ENCODE results near the gene FADS3. TPM values are rescaled to one million over a fixed set of nuclear protein-coding genes. Genes with fewer than 3 reads are reported as not detected.
"Not testable (repeated sequence)": the region's sequence is repeated elsewhere in the genome, so short reads cannot be mapped to it uniquely, and the experiment has no call there.

The FADS3 gene
- total RNA-seq, 1 donor from 2014 or later = 9.7 TPM

GRCh38 chr11:61885784-61886580 is 5.4 kb downstream of the FADS3 start:
- TF ChIP-seq, protein P1, sequence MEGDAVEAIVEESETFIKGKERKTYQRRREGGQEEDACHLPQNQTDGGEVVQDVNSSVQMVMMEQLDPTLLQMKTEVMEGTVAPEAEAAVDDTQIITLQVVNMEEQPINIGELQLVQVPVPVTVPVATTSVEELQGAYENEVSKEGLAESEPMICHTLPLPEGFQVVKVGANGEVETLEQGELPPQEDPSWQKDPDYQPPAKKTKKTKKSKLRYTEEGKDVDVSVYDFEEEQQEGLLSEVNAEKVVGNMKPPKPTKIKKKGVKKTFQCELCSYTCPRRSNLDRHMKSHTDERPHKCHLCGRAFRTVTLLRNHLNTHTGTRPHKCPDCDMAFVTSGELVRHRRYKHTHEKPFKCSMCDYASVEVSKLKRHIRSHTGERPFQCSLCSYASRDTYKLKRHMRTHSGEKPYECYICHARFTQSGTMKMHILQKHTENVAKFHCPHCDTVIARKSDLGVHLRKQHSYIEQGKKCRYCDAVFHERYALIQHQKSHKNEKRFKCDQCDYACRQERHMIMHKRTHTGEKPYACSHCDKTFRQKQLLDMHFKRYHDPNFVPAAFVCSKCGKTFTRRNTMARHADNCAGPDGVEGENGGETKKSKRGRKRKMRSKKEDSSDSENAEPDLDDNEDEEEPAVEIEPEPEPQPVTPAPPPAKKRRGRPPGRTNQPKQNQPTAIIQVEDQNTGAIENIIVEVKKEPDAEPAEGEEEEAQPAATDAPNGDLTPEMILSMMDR (IDR thresholded peaks at IDR 0.05; ENCODE audit: partially characterized antibody, unreplicated experiment) = no peak
- H3K4me1 Mint-ChIP-seq (ENCODE audit: low read depth, unreplicated experiment) = peaks cover 5% of the 10 kb centered on the region
- H3K9me3 Mint-ChIP-seq (ENCODE audit: unreplicated experiment) = peaks cover 2% of the 10 kb centered on the region
- no peak overlapping the region for H3K27ac Mint-ChIP-seq (ENCODE audit: unreplicated experiment)
- no peak for DNase-seq
- H3K36me3 Mint-ChIP-seq (ENCODE audit: unreplicated experiment) = no peaks in the 10 kb centered on the region
- H3K27me3 Mint-ChIP-seq (ENCODE audit: unreplicated experiment) = peaks cover 8% of the 10 kb centered on the region
- no peak overlapping the region for H3K4me3 Mint-ChIP-seq (ENCODE audit: unreplicated experiment)

- H3K9me3 Mint-ChIP-seq (ENCODE audit: unreplicated experiment) = peaks cover 2% of the 10 kb centered on the region
- no peaks in the 10 kb centered on the region for H3K36me3 Mint-ChIP-seq (ENCODE audit: unreplicated experiment)
- peaks cover 5% of the 10 kb centered on the region for H3K4me1 Mint-ChIP-seq (ENCODE audit: low read depth, unreplicated experiment)
- no peak overlapping the region for H3K27ac Mint-ChIP-seq (ENCODE audit: unreplicated experiment)
- TF ChIP-seq, protein P1 (IDR thresholded peaks at IDR 0.05; ENCODE audit: partially characterized antibody, unreplicated experiment) = no peak
- H3K4me3 Mint-ChIP-seq (ENCODE audit: unreplicated experiment) = no peak overlapping the region
- H3K27me3 Mint-ChIP-seq (ENCODE audit: unreplicated experiment) = peaks cover 8% of the 10 kb centered on the region
- DNase-seq = no peak
Observed at GRCh38 chr11:61885166-61885778, 6.1 kb downstream of the FADS3 start.

- Mint-ChIP-seq H3K4me3 (ENCODE audit: unreplicated experiment) (no peak overlapping the region), H3K27ac (ENCODE audit: unreplicated experiment) (no peak overlapping the region), H3K27me3 (ENCODE audit: unreplicated experiment) (peaks cover 6% of the 10 kb centered on the region), H3K9me3 (ENCODE audit: unreplicated experiment) (peaks cover 2% of the 10 kb centered on the region), H3K36me3 (ENCODE audit: unreplicated experiment) (no peaks in the 10 kb centered on the region), H3K4me1 (ENCODE audit: low read depth, unreplicated experiment) (peaks cover 7% of the 10 kb centered on the region)
- TF ChIP-seq, protein P1 (IDR thresholded peaks at IDR 0.05; ENCODE audit: partially characterized antibody, unreplicated experiment) = no peak
- no peak for DNase-seq
Observed at GRCh38 chr11:61883947-61884346, 7.4 kb downstream of the FADS3 start.

DNA sequence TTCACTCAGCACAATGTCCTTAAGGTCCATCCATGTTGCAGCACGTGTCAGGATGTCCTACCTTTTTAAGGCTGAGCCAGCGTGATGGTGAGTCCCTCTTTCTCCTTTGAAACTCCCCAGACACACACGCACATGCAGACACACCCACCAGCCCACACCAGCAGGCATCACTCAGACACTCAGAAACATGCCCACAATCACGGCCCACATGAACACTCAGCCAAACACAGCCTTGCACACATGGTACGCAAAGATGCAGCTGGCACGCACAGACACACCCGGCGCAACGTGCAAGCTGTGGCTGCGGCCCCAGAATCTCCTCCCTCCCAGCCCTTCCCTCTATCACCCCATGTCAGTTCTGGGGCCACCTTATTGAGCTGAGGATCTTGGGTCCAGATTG is 8.0 kb downstream of the FADS3 start:
- Mint-ChIP-seq H3K27ac (ENCODE audit: unreplicated experiment) (peak overlapping the region; percentile 2), H3K36me3 (ENCODE audit: unreplicated experiment) (no peaks in the 10 kb centered on the region), H3K4me1 (ENCODE audit: low read depth, unreplicated experiment) (peaks cover 7% of the 10 kb centered on the region), H3K27me3 (ENCODE audit: unreplicated experiment) (peaks cover 6% of the 10 kb centered on the region), H3K4me3 (ENCODE audit: unreplicated experiment) (no peak overlapping the region), H3K9me3 (ENCODE audit: unreplicated experiment) (peaks cover 2% of the 10 kb centered on the region)
- no peak for DNase-seq
- TF ChIP-seq, protein P1 (IDR thresholded peaks at IDR 0.05; ENCODE audit: partially characterized antibody, unreplicated experiment) = no peak

DNA sequence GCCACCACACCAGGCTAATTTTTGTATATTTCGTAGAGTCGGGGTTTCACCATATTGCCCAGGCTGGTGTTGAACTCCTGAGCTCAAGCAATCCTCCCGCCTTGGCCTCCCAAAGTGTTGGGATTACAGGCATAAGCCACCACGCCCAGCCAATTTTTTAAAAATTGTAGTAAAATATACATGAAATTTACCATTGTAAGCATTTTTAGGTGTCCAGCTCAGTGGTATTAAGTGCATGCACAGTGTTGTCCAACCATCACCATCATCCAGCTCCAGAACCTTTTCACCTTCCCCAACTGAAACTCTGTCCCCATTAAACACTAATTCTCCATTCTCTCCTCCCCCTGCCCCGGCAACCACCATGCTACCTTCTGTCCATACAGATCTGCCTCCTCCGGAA is 8.5 kb downstream of the FADS3 start:
- Mint-ChIP-seq H3K4me3 (ENCODE audit: unreplicated experiment) (no peak overlapping the region), H3K27ac (ENCODE audit: unreplicated experiment) (peak overlapping the region; percentile 2), H3K36me3 (ENCODE audit: unreplicated experiment) (no peaks in the 10 kb centered on the region), H3K27me3 (ENCODE audit: unreplicated experiment) (peaks cover 6% of the 10 kb centered on the region), H3K9me3 (ENCODE audit: unreplicated experiment) (peaks cover 2% of the 10 kb centered on the region), H3K4me1 (ENCODE audit: low read depth, unreplicated experiment) (peaks cover 7% of the 10 kb centered on the region)
- no peak for DNase-seq
- TF ChIP-seq, protein P1 (IDR thresholded peaks at IDR 0.05; ENCODE audit: partially characterized antibody, unreplicated experiment) = no peak

DNA sequence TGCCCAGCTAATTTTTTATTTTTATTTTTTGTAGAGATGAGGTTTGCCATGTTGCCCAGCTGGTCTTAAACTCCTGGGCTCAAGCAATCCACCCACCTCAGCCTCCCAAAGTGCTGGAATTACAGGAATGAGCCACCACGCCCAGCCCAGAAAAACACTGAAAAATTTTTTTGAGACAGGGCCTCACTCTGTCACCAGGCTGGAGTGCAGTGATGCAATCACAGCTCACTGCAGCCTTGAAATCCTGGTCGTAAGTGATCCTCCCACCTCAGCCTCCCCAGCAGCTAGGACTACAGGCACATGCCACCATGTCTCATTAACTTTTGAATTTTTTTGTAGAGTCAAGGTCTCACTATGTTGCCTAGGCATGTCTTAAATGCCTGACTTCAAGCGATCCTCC is 9.1 kb downstream of the FADS3 start:
- H3K4me1 Mint-ChIP-seq (ENCODE audit: low read depth, unreplicated experiment); H3K9me3 Mint-ChIP-seq (ENCODE audit: unreplicated experiment); H3K27ac Mint-ChIP-seq (ENCODE audit: unreplicated experiment); H3K4me3 Mint-ChIP-seq (ENCODE audit: unreplicated experiment); H3K27me3 Mint-ChIP-seq (ENCODE audit: unreplicated experiment); H3K36me3 Mint-ChIP-seq (ENCODE audit: unreplicated experiment); DNase-seq: not testable (repeated sequence)

Data from glutamatergic neuron (in vitro differentiated cells).